AG08396 (cell line): Measurements from ENCODE around the gene RNF214.
"Not testable (repeated sequence)": the region's sequence is repeated elsewhere in the genome, so short reads cannot be mapped to it uniquely, and the experiment has no call there.

Source experiments
- DNase-seq: peaks from one replicate; pipeline ENCODE4 v3.0.0; 2012; ENCODE audit warnings: low spot score, mixed read lengths

The RNF214 gene

DNA sequence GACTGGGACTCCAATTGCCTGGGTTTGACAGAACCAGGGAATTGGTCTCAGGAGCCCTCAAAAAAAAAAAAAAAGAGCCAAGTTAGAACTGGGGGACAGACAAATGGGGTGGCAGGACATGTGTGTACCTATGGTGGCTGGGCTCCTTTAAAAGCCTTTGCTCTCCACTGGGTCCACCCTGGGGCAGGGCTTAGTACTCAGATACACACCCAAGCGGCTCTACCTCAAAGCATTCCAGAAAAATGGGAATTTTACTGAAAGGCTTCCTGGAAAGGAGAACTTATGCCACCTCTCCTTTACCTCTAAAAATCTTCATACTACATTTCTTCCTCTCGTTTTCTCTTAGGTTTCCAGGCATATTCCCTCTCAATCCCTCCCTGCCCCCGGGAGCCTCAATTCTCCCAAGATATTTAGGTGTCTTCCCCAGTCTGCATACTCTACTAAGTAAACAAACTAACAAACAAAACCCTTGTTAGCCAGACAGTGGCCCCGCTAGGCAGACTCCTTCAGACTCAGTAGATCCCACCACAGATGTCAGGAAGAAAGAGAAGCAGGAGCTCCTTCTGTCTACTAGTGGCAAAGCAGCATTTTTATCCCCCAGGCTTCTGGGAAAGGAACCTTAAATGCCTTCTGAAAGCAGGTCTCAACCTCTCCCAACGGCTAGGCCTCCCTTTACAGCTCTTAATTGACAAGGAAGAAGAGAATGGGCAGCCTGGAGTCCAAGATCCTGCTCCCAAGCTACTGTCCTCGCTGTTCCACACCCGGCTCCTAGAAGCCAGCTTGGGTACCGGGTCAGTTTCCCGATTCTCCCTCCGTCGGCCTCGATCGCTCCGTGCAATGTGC, 1.3 kb upstream of the RNF214 start:
- DNase-seq, result no peak

DNA sequence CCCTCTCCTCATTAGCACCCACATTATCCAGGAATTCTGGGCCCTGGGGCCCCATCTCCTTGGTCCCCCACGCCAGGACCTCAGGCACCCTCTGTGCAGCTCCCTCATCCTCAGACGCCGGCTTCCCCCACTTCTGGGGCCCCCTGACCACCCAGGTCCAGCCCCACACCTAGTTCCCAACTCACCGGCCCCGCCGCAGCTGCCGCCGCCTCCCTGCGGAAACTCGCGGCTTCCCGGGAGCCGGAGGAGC, 704 bp upstream of the RNF214 start, which contains the start of gene PCSK7:
TSS of gene PCSK7 (minus strand) at position 232 of the 250 bp plus-strand sequence. CDS start 2,229 bp downstream, outside the sequence.
- no peak for DNase-seq

DNA sequence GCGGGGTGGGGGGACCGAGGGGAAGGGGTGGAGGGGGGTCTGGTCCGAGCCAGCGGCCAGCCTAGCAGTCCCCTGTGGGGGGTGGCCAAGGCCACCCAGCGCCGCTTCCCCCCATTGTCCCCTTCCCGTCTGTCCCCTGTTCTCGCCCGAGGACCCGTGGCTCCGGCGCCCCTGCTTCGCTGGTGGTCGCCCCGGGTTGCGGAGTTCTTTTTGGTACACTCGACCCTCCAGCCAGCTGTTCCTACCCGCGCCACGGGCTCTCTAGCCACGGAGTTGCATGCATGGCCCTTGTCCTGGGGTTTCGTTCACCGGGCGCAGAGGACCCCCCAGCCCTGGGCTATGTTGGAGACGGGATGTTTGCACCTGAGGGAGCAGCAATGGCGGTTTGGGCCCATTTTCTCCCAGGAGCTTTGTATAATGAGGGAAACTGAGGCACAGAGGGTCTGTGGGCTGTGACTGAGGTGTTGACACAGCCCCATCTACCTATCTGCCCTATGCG, 489 bp downstream of the RNF214 start:
- DNase-seq, result peak; percentile 30

DNA sequence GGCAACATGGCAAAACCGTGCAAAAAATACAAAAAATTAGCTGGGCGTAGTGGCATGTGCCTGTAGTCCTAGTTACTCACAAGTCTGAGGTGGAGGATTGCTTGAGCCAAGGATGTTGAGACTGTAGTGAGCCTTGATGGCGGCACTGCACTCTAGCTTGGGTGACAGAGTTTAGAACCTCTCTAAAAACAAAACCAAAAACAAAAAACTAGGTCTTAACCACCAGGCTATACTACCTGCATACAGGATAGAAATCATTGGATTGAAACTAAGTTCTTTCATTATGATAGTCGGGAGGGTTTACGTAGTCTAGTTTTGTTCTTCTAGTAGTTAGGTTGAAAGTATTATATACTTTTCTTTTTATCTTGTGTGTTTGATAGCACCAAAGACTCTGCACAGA, 5.8 kb downstream of the RNF214 start:
- DNase-seq, result no peak

DNA sequence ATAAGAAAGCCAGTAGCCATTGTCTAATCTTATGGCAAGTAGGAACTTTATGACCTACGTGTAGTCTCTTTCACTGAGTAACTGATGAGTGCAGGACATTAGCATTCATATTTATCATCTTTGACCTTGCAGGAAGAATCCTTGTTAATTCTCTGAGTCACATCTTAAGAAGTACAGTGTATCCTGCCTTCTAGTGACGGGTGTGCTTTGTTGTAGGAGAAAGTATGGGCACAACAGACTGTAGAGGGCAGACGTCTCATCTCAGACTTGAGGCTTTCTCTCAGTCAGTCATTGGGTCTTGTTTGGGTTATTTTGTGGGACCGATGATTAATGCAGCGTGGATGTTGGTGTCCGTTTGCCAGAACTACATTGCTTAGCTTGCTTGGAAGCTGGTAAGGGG, 6.8 kb downstream of the RNF214 start:
- DNase-seq, result peak; percentile 91

DNA sequence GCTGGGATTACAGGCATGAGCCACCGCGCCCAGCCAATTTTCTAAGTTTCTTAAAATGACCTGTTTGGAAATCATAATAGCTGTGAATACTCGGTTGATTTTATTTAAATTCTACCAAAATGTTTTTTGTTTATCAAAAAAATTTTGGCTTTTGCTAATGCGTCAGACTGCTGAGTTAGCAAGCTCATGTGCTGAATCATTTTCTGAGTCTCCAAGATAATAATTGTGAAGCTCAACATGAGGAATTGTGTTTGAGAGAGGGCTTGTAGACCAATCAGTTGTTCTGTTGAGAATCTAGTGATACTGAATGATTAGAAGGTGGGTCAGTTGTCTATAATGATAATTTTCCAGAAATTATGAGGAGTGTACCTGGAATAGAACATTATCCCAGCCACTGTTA, 15.9 kb downstream of the RNF214 start:
- no peak for DNase-seq

DNA sequence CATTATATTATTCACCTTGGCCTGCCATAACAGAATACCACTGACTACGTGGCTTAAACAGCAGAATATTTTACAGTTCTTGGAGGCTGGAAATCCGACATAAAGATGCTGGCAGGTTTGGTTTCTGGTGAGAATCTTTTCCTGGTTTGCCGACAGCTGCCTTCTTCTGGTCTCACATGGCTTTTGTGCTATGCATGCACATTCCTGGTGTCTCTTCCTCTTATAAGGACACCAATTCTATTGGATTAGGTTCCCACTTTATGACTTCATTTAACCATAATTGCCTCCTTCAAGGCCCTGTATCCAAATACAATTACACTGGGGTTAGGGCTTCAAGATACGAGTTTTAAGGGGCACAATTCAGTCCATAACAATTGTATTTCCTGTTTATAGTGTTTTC, 17.1 kb downstream of the RNF214 start:
- DNase-seq, result no peak

DNA sequence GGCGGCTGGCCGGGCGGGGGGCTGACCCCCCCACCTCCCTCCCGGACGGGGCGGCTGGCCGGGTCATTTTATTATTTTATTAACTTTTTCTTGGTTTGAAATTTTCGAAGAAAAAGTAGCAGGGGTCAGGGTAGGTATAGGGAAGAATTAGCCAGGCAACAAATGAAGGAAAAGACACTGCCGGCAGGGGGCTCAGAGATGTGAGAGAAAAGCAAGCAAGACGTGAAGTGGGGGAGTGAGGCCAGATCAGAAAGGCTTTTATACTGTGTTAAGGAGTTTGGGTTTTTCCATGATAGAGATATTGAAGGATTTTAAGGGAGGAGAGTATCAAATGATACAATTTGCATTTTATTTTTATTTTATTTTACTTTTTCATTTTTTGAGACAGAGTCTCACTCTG, 19.0 kb downstream of the RNF214 start:
- no peak for DNase-seq

DNA sequence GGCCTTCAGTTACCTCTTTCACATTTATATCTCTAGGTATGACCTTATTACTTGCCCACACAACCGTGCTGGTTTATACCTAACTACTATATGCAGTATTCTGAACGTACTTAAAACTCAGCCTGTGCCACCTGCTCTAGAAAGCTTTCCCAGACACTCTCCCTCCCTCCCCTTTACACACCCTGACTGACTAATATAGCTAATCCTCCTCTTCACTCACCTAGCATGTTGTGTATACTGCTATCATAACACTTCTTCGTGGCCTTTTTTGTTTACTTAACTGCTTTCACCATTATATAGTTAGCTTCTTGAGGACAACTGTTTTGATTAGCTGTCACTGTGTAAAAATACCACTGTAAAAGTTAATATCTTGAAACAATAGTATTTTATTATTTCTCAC, 23.5 kb downstream of the RNF214 start:
- no peak for DNase-seq

DNA sequence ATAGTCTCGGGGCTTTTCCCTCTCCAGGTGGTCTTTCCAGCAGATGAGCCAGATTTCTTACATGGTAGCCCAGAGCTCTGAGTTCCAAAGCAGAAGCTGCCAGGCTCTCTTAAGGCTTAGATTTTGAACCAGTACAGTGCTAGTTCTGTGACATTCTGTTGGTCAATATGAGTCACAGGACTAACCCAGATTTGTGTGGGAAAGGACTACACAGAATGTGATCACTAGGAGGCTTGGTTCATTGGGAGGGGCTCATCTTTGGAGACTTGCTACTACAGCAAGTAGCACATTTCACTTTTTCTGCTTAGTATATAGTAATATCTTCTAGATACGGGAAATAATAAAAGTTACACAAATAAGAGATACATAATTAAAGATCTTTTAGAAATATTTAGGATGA, 24.1 kb downstream of the RNF214 start:
- DNase-seq, result peak; percentile 68

DNA sequence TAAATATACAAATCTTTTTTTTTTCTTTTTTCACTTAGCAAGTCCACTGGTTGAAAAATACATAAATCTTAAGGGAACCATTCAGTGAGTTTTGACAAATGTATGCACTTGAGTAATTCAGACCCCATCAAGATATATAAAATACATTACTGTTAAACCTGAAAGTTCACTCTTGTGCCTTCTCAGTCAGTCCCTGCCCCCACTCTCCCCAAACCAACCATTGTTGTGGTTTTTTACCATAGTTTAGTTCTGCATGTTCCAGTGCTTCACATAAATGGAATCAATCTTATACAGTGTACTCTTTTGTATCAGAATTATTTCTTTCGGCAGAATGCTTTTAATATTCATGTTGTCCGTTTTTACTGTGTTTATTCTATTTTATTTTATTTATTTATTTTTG, 26.1 kb downstream of the RNF214 start:
- no peak for DNase-seq

DNA sequence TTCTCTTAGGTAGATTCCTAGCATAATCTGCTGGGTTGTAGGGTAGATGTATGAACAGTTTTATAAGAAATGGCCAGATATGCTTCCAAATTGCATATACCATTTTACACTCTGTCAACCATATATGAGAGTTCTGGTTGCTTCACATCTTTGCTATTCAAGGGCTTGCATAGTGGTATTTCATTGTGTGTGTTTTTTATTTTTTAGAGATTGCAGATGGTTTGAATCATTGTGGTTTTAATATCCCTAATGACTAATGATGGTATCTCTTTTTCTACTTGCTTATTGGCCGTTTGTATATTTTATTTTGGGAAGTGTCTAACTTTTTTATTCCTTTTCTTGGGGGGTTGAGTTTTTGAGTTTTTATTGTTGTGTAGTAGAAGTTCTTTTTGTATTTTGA, 26.9 kb downstream of the RNF214 start:
- DNase-seq, result peak; percentile 50

DNA sequence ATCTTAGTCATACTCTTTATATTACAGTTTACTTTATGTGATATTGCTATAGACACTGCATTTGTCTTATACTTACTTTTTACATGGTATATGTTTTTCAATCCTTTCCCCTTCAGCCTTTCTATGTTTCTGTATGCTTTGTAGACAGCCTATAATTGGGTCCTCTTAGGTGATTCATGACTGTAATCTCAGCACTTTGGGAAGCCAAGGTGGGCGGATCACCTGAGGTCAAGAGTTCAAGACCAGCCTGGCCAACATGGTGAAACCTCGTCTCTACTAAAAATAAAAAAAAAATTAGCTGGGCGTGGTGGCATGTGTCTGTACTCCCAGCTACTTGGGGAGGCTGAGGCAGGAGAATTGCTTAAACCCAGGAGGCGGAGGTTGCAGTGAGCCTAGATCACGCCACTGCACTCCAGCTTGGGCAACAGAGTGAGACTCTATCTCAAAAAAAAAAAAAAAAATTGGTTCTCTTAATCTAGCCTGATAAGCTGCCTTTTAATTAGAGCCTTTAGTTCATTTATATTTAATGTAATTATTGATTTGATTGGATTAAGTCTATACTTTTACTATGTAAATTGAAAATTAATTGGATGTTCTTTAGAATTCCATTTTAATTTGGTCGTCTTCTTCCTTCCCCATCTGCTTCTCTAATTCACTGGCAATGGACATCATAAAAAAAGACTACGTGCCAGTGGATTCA, 32.3 kb downstream of the RNF214 start:
- not testable (repeated sequence) for DNase-seq

DNA sequence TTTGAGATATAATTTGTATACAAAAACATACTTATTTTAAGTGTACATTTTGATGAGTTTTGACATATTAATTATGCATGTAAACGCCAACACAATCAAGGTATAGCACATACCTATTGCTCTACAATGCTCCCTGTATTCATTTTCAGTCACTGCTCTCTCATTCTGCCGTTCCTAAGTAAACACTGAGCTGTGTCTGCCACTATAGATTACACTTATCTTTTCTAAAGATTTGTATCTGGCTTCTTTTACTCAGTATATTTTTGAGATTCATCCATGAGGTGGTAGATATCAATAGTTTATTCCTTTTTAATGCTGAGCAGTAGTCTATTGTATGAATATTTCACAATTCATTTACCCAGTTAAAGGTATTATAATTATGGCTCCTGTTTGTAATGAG, 33.3 kb downstream of the RNF214 start:
- no peak for DNase-seq

DNA sequence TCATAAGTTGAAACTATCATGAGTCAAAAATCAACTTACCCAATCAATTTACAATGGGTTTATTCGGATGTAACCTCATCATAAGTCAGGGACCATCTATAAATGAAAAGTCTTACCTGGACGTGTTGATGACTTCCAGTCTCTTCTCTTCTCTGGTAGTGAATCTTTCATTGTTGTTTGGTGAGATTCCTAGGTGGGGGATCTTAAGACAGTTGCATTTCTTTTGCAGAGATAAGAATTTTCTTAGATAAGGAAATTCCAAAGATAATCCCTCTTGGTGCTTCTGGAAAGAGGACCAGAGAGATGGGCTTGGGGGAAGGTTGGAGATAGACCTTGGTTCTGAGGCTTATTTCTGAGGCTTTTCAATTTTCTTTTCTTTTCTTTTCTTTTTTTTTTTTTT, 37.4 kb downstream of the RNF214 start:
- DNase-seq, result no peak

DNA sequence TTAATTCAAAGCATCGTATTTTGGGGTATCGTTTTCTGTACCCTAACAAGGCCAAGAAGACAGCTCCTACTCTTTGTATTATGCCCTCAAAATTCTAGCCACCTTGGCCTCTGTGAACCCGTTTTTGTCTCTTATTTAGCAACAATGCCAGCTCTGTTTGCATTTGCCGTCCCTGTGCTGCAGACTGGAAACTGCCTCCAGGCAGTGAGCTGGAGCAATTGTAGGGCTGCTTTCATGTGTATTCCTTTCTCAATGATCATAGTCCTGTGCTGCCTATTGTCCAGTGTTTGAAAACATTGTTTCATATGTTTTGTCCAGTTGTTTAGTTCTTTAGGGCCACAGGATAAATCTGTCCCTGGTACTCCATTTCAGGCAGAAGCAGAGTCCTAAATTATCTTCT, 38.7 kb downstream of the RNF214 start:
- no peak for DNase-seq

DNA sequence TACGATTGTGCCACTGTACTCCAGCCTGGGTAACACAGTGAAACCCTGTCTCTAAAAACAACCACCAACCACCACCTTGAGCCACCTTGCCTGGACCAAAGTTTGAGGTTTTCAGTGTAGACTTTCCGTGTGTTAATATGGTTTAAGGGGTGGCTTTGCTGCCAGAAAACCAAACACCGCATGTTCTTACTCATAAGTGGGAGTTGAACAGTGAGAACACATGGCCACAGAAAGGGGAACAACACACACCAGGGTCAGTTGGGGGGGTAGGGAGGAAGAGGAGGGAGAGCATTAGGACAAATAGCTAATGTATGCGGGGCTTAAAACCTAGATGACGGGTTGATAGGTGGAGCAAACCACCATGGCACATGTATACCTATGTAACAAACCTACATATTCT, 39.7 kb downstream of the RNF214 start:
- DNase-seq, result not testable (repeated sequence)

DNA sequence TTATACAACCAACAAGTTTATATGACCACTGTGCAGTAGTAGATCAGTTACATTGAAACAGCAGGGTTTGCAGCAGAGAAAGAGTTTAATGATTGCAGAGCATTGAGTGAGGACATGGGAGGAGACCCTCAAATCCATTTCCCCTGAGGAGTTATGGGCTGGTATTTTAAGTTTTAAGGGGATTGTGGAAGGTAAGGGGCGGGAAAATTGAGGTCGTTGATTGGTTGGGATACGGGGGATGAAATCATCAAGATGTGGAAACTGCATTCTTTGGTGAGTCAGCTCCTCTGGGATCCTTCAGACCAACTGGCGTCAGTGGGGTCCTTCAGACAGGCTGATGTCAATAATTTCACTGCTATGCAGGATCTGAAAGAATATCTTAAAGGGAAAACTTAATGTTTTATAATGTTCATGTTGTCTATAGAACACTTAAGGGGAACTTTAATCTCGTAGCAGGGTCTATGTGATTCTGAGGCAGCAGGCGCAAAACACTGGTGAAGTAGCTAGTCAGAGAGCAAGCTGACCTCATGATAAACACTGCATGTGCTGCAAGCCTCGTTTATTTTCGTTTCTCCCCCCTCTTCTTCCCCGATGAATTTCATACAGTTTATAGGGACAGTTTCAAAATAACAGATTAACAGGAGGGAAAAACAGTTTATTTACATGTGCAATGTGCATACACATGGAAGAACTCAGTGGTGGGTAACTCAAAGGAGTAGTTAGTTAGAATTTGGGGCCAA, 41.2 kb downstream of the RNF214 start:
- peak; percentile 54 for DNase-seq

DNA sequence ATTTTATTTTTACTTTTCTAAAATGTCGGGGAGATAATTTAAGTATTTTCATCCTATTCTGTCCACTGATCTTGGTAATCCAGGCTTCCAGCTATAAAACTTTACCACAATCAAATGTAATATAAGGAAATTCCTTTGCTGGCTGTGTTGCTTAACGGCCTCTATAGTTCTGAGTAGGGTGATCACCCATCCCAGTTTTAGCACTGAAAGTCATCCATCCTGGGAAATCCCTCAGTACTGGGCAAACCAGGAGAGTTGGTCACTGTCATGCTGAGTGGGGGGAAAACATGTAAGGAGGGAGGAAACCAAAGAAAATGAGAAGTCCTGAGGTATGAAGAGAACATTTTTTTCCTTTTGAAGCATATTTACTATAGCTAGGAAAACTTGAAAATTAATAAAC, 45.9 kb downstream of the RNF214 start:
- no peak for DNase-seq

DNA sequence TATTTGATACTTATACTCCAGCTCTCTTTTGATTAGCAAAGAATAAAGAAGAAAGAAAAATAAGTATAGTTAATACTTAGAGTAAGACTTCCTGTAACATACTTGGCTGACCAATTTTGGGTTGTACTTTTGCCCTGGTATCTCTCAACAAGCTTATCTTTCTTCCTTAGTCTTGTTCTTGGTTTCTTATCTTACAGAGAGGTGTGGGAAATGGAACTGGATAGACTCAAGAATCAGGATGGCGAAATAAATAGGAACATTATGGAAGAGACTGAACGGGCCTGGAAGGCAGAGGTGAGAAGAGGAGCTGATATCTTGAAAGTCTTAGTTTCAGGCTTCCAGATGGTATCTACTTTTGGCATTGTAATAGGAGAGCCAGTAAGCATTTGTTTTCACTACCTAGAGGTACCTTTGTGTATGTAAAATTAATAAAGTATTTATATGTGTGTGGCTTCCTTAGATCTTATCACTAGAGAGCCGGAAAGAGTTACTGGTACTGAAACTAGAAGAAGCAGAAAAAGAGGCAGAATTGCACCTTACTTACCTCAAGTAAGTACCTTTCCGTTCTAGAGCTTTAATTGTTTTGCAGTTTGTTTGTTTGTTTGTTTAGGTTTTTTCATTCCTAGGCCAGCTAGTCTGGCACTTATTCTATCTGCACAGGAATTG, 47.4 kb downstream of the RNF214 start:
- DNase-seq, result no peak

DNA sequence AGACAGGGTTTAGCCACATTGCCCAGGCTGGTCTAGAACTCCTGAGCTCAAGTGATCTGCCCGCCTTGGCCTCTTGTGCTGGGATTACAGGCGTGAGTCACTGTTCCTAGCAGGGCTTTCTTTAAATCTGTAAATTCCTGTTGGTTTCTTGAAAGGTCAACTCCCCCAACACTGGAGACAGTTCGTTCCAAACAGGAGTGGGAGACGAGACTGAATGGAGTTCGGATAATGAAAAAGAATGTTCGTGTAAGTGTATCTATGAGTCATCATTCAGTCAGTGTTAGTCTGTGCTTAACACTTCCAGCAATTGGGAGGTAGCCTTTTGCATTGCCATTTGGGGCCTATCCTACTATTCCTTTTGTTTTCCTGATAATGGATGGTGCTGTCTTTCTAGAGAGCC, 48.7 kb downstream of the RNF214 start:
- DNase-seq, result peak; percentile 74

DNA sequence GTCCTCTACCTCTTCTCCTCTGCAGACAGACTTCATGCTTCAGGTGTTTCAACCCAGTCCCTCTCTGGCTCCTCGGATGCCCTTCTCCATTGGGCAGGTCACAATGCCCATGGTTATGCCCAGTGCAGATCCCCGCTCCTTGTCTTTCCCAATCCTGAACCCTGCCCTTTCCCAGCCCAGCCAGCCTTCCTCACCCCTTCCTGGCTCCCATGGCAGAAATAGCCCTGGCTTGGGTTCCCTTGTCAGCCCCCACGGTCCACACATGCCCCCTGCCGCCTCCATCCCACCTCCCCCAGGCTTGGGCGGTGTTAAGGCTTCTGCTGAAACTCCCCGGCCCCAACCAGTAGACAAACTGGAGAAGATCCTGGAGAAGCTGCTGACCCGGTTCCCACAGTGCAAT, 49.4 kb downstream of the RNF214 start:
- no peak for DNase-seq
